Ovary (tissue), 3 donors: ENCODE measurements around the gene CTIF.

Experiments used
- EP300 ChIP-seq: sonication (generic); formaldehyde crosslinking; IDR thresholded peaks from one replicate; pipeline ENCODE4 v1.6.1; 2017; ENCODE audit warnings: antibody characterized with exemption
- POLR2A ChIP-seq: fragments of 450-650 bp; IDR thresholded peaks from one replicate; pipeline ENCODE4 v1.6.1; 2017; ENCODE audit warnings: antibody characterized with exemption, mild to moderate bottlenecking, moderate library complexity
- TF ChIP-seq, protein P1 (sequence below), 3 donors: fragments of 450-650 bp in 2 of 3; fragments of 200-600 bp in 1 of 3; IDR thresholded peaks; one replicate each; pipeline versions ENCODE4 v1.5.1 to v1.8.0; 2016 to 2022; ENCODE audit warnings: antibody characterized with exemption in 3 of 3, mild to moderate bottlenecking in 1 of 3
- donor health status: DM: no; HTN: no; CAD: no.

DNA sequence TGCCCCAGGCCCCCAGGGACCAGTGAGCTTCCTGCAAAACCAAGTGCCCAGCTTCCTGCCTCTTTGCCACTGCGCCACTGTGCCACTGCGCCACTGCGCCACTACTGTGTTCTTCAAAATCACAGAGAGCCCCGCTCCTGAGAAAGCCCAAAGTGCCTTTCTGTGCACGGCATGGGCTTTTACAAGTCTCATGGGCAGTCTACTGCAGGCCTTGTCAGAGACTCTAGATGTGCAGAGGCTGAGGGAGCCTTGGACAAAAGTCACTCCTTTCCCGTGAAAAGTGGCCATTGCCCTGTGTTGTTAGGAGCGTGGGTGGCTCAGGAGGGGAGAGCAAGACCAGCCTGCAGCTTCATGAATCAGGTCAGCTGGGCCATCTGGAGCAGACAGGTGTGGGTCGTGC is 231.4 kb downstream of the CTIF start:
- TF ChIP-seq, protein P1, sequence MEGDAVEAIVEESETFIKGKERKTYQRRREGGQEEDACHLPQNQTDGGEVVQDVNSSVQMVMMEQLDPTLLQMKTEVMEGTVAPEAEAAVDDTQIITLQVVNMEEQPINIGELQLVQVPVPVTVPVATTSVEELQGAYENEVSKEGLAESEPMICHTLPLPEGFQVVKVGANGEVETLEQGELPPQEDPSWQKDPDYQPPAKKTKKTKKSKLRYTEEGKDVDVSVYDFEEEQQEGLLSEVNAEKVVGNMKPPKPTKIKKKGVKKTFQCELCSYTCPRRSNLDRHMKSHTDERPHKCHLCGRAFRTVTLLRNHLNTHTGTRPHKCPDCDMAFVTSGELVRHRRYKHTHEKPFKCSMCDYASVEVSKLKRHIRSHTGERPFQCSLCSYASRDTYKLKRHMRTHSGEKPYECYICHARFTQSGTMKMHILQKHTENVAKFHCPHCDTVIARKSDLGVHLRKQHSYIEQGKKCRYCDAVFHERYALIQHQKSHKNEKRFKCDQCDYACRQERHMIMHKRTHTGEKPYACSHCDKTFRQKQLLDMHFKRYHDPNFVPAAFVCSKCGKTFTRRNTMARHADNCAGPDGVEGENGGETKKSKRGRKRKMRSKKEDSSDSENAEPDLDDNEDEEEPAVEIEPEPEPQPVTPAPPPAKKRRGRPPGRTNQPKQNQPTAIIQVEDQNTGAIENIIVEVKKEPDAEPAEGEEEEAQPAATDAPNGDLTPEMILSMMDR (IDR thresholded peaks at IDR 0.05), result no peak
- TF ChIP-seq POLR2A, result no peak
- TF ChIP-seq EP300, result no peak
